WI38 (cell line): ENCODE results near the gene MALAT1.
"Not testable (repeated sequence)": the region's sequence is repeated elsewhere in the genome, so short reads cannot be mapped to it uniquely, and the experiment has no call there.

ENCODE experiments used
- H3K4me3 ChIP-seq: 2 replicates; pipeline ENCODE4 v1.5.1; 2011; ENCODE audit warnings: low read depth, mild to moderate bottlenecking, control low read depth, low read length
- TF ChIP-seq, protein P1 (sequence below): IDR thresholded peaks from 2 replicates; pipeline ENCODE4 v1.5.1; 2012; ENCODE audit warnings: low read depth, mild to moderate bottlenecking, control low read depth, low read length

Gene MALAT1

DNA sequence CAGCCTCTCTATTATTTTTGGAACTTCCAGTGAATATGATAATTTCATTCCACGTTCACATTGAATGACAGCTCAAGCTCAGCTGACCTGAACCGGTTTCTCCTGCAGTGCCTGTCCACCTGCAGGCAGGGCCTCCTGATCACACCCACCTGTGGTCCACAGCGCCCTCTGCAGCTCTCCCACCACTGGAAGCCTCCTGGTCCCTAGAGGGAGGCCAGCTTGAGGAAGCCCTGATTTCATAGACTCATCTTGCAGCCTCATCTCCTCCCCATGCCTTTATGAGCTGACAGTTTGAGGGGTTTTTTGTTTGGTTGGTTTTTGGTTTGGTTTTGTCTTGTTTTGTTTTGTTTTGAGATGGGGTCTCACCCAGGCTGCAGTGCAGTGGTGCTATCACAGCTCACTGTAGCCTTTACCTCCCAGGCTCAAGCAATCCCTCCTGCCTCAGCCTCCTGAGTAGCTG, 29.9 kb upstream of the MALAT1 start:
- TF ChIP-seq, protein P1, sequence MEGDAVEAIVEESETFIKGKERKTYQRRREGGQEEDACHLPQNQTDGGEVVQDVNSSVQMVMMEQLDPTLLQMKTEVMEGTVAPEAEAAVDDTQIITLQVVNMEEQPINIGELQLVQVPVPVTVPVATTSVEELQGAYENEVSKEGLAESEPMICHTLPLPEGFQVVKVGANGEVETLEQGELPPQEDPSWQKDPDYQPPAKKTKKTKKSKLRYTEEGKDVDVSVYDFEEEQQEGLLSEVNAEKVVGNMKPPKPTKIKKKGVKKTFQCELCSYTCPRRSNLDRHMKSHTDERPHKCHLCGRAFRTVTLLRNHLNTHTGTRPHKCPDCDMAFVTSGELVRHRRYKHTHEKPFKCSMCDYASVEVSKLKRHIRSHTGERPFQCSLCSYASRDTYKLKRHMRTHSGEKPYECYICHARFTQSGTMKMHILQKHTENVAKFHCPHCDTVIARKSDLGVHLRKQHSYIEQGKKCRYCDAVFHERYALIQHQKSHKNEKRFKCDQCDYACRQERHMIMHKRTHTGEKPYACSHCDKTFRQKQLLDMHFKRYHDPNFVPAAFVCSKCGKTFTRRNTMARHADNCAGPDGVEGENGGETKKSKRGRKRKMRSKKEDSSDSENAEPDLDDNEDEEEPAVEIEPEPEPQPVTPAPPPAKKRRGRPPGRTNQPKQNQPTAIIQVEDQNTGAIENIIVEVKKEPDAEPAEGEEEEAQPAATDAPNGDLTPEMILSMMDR = peak; percentile 19; the same call in 1 of the 2 replicates

DNA sequence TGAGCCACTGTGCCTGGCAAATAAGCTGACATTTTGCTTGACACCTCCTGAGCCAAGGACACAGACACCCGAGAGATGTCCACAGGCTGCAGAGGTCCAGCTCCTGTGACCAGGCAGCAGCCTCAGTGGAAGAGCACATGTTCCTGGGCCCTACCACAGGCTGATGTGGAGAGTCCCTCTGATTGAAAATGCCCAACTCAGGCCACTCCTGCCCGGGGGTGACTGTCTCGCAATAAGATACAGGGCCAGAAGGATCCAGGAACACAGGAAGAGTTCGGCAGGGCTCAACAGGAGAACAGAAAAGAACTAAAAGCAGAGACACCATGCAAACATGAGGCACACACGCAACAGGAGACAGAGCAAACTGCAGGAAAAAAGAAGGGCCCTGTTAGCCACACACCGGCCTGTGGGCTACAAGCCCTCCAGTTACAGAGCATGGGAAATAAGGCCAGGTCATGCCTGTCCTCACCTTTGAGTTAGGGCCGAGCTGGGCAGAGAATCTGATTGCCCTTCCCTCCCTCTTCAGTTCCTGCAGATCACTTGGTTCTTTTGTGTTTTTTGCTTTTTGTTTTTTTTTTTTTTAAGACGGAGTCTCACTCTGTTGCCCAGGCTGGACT, 28.3 kb upstream of the MALAT1 start:
- TF ChIP-seq, protein P1 = no peak
- no peak overlapping the region for H3K4me3 ChIP-seq

More for the DNA sequence above, 29.9 kb upstream of the MALAT1 start:
- no peak overlapping the region for H3K4me3 ChIP-seq

DNA sequence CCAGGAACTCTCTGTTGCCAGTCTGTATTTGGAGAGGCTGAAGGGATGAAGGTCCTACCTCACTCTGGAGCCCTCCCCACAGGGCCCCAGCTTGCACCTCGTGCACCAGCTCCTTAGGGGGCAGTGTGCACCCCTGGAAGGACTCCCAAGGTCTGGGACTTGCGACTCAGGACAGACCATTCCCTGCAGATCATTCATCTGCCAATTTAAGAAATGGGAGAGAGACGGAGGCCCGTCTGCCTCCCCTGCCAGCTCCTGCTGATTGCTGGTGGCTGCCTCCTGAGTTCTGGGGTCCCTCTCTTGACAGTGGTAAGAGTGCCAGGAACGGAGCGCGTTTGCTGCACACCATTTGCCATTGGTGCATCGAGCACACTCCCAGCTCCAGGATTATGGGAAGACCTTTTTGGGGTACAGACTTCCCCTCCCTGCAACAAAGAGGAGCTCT, 27.4 kb upstream of the MALAT1 start:
- H3K4me3 ChIP-seq = peak overlapping the region; percentile 43
- TF ChIP-seq, protein P1 = peak; percentile 51

DNA sequence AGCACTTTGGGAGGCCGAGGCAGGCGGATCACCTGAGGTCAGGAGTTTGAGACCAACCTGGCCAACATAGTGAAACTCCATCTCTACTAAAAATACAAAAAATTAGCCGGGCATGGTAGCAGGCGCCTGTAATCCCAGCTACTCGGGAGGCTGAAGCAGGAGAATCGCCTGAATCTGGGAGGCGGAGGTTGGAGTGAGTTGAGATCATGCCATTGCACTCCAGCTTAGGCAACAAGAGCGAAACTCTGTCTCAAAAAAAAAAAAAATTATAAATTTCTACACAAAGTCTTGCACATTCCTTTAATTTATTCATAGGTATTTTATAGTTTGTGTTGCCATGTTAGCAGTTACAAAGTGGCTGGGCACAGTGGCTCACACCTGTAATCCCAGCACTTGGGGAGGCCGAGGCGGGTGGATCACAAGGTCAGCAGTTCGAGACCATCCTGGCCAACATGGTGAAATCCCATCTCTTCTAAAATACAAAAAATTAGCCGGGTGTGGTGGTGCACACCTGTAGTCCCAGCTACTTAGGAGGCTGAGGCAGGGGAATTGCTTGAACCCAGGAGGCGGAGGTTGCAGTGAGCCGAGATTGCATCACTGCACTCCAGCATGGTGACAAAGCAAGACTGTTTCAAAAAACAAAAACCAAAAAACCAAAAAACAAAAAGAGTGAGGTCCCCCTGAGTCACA, 26.1 kb upstream of the MALAT1 start:
- H3K4me3 ChIP-seq = not testable (repeated sequence)

DNA sequence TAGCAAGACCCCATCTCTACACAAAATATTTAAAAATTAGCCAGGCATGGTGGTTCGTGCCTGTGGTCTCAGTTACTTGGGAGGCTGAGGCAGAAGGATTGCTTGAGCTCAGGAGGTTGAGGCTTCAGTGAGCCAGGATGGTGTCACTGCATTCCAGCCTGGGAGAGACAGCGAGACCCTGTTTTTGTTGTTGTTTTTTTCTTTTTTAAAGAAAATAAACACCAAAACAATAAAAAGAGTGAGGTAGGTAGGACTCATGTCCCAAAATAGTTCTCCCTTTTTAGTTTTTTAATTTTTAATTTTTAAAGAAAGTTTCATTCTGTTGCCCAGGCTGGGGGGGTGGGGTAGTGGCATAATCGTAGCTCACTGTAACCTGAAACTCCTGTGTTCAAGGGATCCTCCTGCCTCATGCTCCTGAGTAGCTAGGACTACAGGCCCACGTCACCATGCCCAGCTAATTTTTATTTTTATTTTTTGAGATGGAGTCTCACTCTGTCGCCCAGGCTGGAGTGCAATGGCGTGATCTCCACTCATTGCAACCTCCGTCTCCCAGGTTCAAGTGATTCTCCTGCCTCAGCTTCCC, 25.5 kb upstream of the MALAT1 start:
- TF ChIP-seq, protein P1 = no peak
- H3K4me3 ChIP-seq = no peak overlapping the region

DNA sequence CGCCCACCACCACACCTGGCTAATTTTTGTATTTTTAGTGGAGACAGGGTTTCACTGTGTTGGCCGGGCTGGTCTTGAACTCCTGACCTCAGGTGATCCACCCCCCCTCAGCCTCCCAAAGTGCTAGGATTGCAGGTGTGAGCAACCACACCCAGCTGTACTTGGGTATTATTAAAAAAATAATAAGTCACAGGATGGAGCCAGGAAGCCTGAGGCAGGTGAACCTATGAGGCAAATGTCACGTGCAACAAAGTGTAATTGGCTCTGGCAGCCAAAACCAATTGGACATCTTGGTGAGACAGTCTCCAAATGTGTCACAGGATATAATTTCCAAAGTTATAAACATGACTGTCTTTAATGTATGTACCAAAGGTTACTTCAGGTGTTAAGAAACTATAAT, 24.0 kb upstream of the MALAT1 start:
- TF ChIP-seq, protein P1 = no peak
- no peak overlapping the region for H3K4me3 ChIP-seq

DNA sequence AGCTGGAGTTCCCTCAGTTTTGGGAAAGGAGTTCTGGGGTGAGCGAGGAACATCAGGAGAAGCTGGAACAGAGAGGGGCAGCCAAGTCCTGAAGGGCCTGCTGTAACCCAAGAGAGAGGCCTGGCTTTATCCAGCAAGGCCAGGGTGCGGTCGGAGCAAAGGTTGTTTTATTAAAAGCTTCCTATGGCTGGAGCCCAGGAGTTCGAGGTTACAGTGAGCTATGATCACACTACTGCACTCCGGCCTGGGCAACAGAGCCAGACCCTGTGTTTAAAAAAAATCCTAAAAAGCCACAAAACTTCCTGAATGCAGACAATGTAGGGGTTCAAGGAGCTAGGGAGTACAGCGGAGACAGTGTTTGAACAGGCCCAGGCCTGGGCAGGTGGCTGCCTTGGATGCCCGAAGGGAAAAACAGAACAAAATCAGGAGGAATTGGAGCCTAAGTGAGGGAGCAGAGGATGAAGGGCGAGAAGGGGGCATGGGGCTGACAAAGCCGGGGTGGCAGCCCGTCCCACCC, 22.2 kb upstream of the MALAT1 start:
- TF ChIP-seq, protein P1 = no peak
- peak overlapping the region; percentile 82 for H3K4me3 ChIP-seq
